Motor neuron (in vitro differentiated cells): ENCODE data around the gene FAM170A. TPM values are rescaled to one million over a fixed set of nuclear protein-coding genes. Genes with fewer than 3 reads are reported as not detected.

ENCODE experiments used
- ATAC-seq, 8 experiments: fragments of 200-7000 bp; cut with Tn5 transposase; replicated peaks in 6 of 8; 2 replicates each; pipeline ENCODE4 v1.8.0; 2021; ENCODE audit warnings: mild to moderate bottlenecking in 8 of 8, moderate library complexity in 8 of 8
- H3K27ac ChIP-seq, 2 donors: fragments of 250-450 bp; sonication (Bioruptor Pico); 2 replicates each; pipeline ENCODE4 v1.9.0; 2021; ENCODE audit warnings: antibody characterized with exemption in 2 of 2, mild to moderate bottlenecking in 2 of 2, moderate library complexity in 1 of 2
- H3K4me1 ChIP-seq, 2 donors: fragments of 250-450 bp; sonication (Bioruptor Pico); replicated peaks in 1 of 2; 2 replicates each; pipeline ENCODE4 v1.6.1; 2021; ENCODE audit warnings: antibody characterized with exemption in 2 of 2, mild to moderate bottlenecking in 2 of 2, moderate library complexity in 1 of 2
- H3K4me3 ChIP-seq, 5 donors: fragments of 250-450 bp; sonication (Bioruptor Pico); 2 replicates each; pipeline ENCODE4 v1.9.0; 2021; ENCODE audit warnings: antibody characterized with exemption in 5 of 5, mild to moderate bottlenecking in 5 of 5, moderate library complexity in 4 of 5
- WGBS, 10 experiments: fragments of 450-650 bp; shearing (Covaris generic); methylation state at CpG; one replicate each; pipeline ENCODE4 v1.0.0; 2022; 5-methylcytosine and 5-hydroxymethylcytosine counted together
- in situ Hi-C, 9 experiments: fragments of 400-800 bp; cut with MboI; loops; one replicate each; pipeline ENCODE4 v1.15.0; 2021; ENCODE audit warnings: low sequenced_read_pairs in 9 of 9, low pct_unique_long_range_greater_than_20kb in 2 of 9; ENCODE audit not compliant: unreplicated experiment in 9 of 9
- total RNA-seq, 8 experiments: library from RNA; unstranded; fragments of 300-600 nt; gene quantifications; 2 replicates each; pipeline versions ENCODE4 v1.2.3 to v1.2.4, GENCODE V29; 2022

Gene FAM170A
- total RNA-seq, 8 experiments from 2014 or later, result not detected

- in situ Hi-C loops, result no loop called here
- 3 to 92% (median 81%) methylated on average over 3 to 8 of the region's 8 CpGs for WGBS, 10 experiments
- no peaks in the 10 kb centered on the region for H3K4me1 ChIP-seq
- no peak overlapping the region for H3K4me3 ChIP-seq
- ATAC-seq, result no peak
- no peak overlapping the region for H3K27ac ChIP-seq
Observed at GRCh38 chr5:119678351-119679028, 49.1 kb downstream of the FAM170A start.

- Histone ChIP-seq H3K27ac (no peak overlapping the region), H3K4me1 (no peaks in the 10 kb centered on the region), H3K4me3 (no peak overlapping the region)
- in situ Hi-C loops, result no loop called here
- ATAC-seq, result no peak
- 25 to 100% (median 81%) methylated on average over 1 to 7 of the region's 12 CpGs; no CpG with 5 or more reads in 1 of the 10 experiments for WGBS, 10 experiments
Observed at GRCh38 chr5:119680080-119680479, 50.7 kb downstream of the FAM170A start.

- ATAC-seq, result no peak
- WGBS, 10 experiments, result 14 to 100% (median 100%) methylated on average over 1 to 2 of the region's 2 CpGs; no CpG with 5 or more reads in 2 of the 10 experiments
- no peak overlapping the region for H3K27ac ChIP-seq
- no peaks in the 10 kb centered on the region for H3K4me1 ChIP-seq
- in situ Hi-C loops, result no loop called here
- H3K4me3 ChIP-seq, result no peak overlapping the region
Observed at GRCh38 chr5:119681734-119682133, 52.4 kb downstream of the FAM170A start.

- H3K4me3 ChIP-seq, result no peak overlapping the region
- no peaks in the 10 kb centered on the region for H3K4me1 ChIP-seq
- no peak overlapping the region for H3K27ac ChIP-seq
- in situ Hi-C loops, result no loop called here
- WGBS, 10 experiments, result 0 to 88% (median 75%) methylated on average over 1 of the region's 1 CpG; no CpG with 5 or more reads in 1 of the 10 experiments
- no peak for ATAC-seq
Observed at GRCh38 chr5:119682372-119682771, 53.0 kb downstream of the FAM170A start.

Other genes with a start within 250 kb of the FAM170A start
- gene HSD17B4, start 177.1 kb upstream of the FAM170A start, total RNA-seq, result 100 to 1,000 TPM in 2 of 8 experiments, 10 to 100 TPM in 6; 68.4 to 149 (median 85.2) TPM